ENCODE results near the gene BARX2.

Gene BARX2

DNA sequence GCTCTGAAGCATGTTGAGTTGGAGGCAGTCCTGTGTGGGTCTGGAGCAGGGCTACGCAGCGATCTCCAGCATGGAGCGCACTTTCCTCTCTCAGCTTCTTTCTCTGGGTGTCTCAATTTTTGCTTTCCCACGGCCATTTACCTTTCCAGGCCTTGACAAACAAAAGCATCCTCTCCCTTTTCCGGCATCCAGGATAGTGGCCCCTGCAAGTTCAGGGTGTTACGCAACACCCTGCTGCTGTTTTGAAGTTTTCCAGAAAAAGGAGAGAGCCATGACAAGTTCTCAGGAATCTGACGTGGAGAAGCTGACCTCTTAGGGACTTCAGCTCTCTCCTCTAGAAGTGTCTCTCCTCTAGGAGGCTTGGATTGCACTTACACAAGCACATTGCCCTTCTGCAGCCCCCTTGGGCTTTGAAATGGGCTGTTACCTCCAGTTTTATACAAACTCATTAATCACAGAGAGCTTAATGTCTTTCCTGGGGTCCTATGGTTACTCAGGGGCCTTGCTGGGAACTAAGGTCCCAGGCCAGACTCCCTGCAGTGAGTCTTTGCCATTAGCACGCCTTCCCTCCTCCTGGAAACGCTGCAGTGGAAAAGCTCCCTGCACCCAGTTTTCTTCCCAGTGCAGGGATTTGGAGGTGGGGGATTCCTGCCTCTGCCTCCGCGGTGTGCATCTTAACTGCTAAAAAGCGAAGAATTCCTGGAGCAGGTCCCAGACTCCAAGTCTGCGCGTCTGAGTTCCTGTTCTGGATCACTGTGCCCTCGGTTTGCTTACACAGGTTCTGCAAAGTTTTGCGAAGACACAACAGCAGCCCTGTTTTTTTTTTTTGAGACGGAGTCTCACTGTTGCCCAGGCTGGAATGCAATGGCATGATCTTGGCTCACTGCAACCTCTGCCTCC lies 80.4 kb downstream of the BARX2 start:
- TF ChIP-seq GATA2 (IDR thresholded peaks at IDR 0.05; ENCODE audit: low read depth, low read length) (no peak), GATA3 (IDR thresholded peaks at IDR 0.05; ENCODE audit: low read depth, low read length) (no peak)

DNA sequence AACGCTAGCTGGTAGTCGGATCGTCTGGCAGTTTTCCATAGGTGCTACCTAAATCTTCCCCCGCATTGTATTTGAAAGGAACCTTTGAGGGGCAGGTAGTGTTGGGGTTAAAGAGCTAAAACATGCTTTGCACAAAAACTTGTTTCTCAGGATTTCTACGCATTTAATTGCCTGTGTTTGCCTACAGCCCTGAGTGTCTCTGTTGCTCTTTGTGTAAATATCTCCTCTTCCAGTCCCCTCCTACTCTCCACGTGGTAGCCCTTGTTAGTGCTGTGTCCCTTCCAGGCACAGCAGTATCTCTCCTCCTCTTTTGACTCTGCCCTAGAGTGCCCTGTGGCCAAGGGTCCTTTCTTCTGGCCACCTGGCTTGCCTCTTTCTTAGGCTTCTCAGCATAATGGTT lies 81.7 kb downstream of the BARX2 start:
- TF ChIP-seq GATA2 (IDR thresholded peaks at IDR 0.05; ENCODE audit: low read depth, low read length) (no peak), GATA3 (IDR thresholded peaks at IDR 0.05; ENCODE audit: low read depth, low read length) (no peak)

- TF ChIP-seq GATA2 (IDR thresholded peaks at IDR 0.05; ENCODE audit: low read depth, low read length) = no peak
- no peak for TF ChIP-seq GATA3 (IDR thresholded peaks at IDR 0.05; ENCODE audit: low read depth, low read length)
Measured at GRCh38 chr11:129458278-129458677, 82.6 kb downstream of the BARX2 start.

DNA sequence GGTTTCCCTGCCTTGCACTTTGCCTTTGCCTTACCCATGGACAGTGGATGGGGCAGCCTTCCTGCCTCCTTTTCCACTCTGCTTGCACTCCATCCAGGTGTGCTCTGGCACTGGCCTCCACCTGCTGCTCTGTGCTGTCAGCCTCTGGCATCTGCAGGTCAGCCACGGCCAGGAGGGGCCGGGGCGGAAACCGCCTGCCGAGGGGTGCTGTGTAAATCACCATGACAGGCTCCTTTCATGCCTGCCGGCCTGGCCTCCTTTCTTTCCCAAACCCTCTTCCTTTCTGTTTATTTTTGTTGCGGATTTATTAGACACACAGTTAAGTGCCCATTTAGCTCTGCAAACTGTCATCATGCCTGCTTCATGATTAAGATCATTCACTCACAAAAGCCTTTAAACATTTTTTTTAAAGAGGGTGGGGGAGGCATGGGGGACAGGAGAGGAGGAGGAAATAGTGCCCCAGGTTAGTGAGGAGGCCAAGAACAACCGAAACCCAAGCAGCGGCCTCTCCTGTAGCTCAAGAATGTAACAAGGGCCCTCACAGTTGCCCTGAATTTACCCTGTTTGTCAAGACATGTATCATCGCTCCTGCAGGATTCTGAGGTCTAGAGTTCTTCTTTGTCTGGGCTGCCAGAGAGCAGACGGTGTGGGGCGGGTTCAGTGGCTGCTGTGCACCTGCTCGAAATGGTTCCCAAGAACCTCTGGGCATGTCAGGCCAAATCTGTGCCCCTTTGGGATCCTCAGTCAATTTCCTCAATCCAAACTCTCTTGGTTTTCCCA lies 83.3 kb downstream of the BARX2 start:
- TF ChIP-seq GATA2 (IDR thresholded peaks at IDR 0.05; ENCODE audit: low read depth, low read length) = no peak
- no peak for TF ChIP-seq GATA3 (IDR thresholded peaks at IDR 0.05; ENCODE audit: low read depth, low read length)

GRCh38 chr11:129460714-129461113 lies 85.1 kb downstream of the BARX2 start:
- TF ChIP-seq GATA2 (IDR thresholded peaks at IDR 0.05; ENCODE audit: low read depth, low read length) (no peak), GATA3 (IDR thresholded peaks at IDR 0.05; ENCODE audit: low read depth, low read length) (no peak)

- TF ChIP-seq GATA2 (IDR thresholded peaks at IDR 0.05; ENCODE audit: low read depth, low read length) = no peak
- no peak for TF ChIP-seq GATA3 (IDR thresholded peaks at IDR 0.05; ENCODE audit: low read depth, low read length)
Measured at GRCh38 chr11:129484068-129484467, 108.4 kb downstream of the BARX2 start.

DNA sequence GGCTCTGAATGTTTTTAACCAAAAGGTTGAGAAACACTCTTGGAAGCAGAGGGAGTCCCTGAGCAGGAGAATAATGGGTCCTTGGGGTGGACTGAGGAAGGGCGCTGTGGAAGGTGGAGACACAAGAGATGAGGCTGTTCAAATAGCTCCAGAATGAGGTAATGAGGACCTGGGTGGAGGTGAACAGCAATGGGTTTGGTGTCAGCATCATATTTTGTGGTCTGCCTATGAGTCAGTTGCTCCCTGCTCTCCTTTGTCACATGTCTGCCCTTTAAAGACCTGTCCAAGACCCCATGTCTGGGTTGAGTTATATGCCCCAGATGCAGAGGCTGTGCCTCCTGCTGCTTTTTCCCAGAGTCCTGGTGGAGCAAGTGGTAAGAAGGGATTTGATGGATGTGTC lies 113.6 kb downstream of the BARX2 start:
- TF ChIP-seq GATA2 (IDR thresholded peaks at IDR 0.05; ENCODE audit: low read depth, low read length) = no peak
- TF ChIP-seq GATA3 (IDR thresholded peaks at IDR 0.05; ENCODE audit: low read depth, low read length) = no peak

GRCh38 chr11:129490004-129490403 lies 114.4 kb downstream of the BARX2 start:
- no peak for TF ChIP-seq GATA2 (IDR thresholded peaks at IDR 0.05; ENCODE audit: low read depth, low read length)
- TF ChIP-seq GATA3 (IDR thresholded peaks at IDR 0.05; ENCODE audit: low read depth, low read length) = no peak

GRCh38 chr11:129493746-129494145 lies 118.1 kb downstream of the BARX2 start:
- no peak for TF ChIP-seq GATA2 (IDR thresholded peaks at IDR 0.05; ENCODE audit: low read depth, low read length)
- no peak for TF ChIP-seq GATA3 (IDR thresholded peaks at IDR 0.05; ENCODE audit: low read depth, low read length)

Measured in SH-SY5Y (cell line).